Karpas-422 (cell line): ENCODE measurements around the gene CBX4. TPM values are rescaled to one million over a fixed set of nuclear protein-coding genes. Genes with fewer than 3 reads are reported as not detected.

ENCODE experiments used
- DNase-seq: peaks from one replicate; pipeline ENCODE4 v3.0.0-alpha.2; 2015
- H2AFZ ChIP-seq: fragments of 200-600 bp; sonication (generic); 2 replicates; pipeline ENCODE4 v1.6.1; 2014; ENCODE audit warnings: antibody characterized with exemption, low read length, mixed read lengths
- H3K27ac ChIP-seq: fragments of 200-600 bp; sonication (generic); 2 replicates; pipeline ENCODE4 v1.5.1; 2014; ENCODE audit warnings: mild to moderate bottlenecking, low read length, moderate library complexity
- H3K27me3 ChIP-seq: fragments of 200-600 bp; sonication (generic); 2 replicates; pipeline ENCODE4 v1.6.1; 2014; ENCODE audit warnings: low read length, mixed read lengths
- H3K36me3 ChIP-seq: fragments of 200-600 bp; sonication (generic); 2 replicates; pipeline ENCODE4 v1.6.1; 2014; ENCODE audit warnings: low read length, mixed read lengths; ENCODE audit not compliant: insufficient read depth
- H3K4me1 ChIP-seq: fragments of 200-600 bp; sonication (generic); 2 replicates; pipeline ENCODE4 v1.6.1; 2014; ENCODE audit warnings: mild to moderate bottlenecking, low read length, mixed read lengths
- H3K4me2 ChIP-seq: fragments of 200-600 bp; sonication (generic); 2 replicates; pipeline ENCODE4 v1.6.1; 2014; ENCODE audit warnings: low read length, low read depth, mild to moderate bottlenecking; ENCODE audit not compliant: poor library complexity, severe bottlenecking
- H3K4me3 ChIP-seq: fragments of 200-600 bp; sonication (generic); 2 replicates; pipeline ENCODE4 v1.5.1; 2014; ENCODE audit warnings: mild to moderate bottlenecking, antibody characterized with exemption, low read length, mixed read lengths
- H3K79me2 ChIP-seq: fragments of 200-600 bp; sonication (generic); 2 replicates; pipeline ENCODE4 v1.6.1; 2014; ENCODE audit warnings: mild to moderate bottlenecking, low read length, mixed read lengths
- H3K9ac ChIP-seq: fragments of 200-600 bp; sonication (generic); 2 replicates; pipeline ENCODE4 v1.6.0; 2014; ENCODE audit warnings: low read length
- H3K9me2 ChIP-seq: fragments of 200-600 bp; sonication (generic), shearing (Covaris generic); replicated peaks from 2 replicates; pipeline ENCODE4 v1.6.0; 2014; ENCODE audit warnings: mild to moderate bottlenecking, low read length, moderate library complexity; ENCODE audit not compliant: insufficient read depth
- H3K9me3 ChIP-seq: fragments of 300-700, 200-600 bp; sonication (generic); 2 replicates; pipeline ENCODE4 v1.6.1; 2014; ENCODE audit warnings: low read length, mixed read lengths
- H4K20me1 ChIP-seq: fragments of 200-600 bp; sonication (generic); 2 replicates; pipeline ENCODE4 v1.6.1; 2014; ENCODE audit warnings: mild to moderate bottlenecking, antibody characterized with exemption, low read length, low read depth; ENCODE audit not compliant: insufficient read depth
- total RNA-seq: library from RNA; depleted of rRNA; stranded (reverse); fragments of >200 nt; shearing (Covaris generic); gene quantifications from 2 replicates; pipeline ENCODE4 v1.2.3, GENCODE V29; 2014; ENCODE audit warnings: low replicate concordance

Gene CBX4
- total RNA-seq, 1 experiment from 2014 or later, result 33.3 TPM

DNA sequence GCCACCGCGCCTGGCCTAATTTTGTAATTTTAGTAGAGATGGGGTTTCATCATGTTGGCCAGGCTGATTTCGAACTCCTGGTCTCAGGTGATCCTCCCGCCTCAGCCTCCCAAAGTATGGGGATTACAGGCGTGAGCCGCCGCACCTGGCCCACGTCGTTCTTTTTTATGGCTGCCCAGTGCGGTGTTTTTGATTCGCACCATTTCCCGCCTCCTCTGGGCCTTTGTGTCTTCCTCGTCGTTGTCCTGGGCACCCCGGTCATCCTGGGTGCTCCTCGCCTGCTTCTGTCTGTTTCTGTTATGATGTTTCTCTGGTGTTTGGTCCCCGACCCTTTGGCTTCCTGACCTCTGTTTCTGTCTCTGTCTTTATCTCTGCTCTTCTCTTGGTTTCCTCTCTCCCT, 15.0 kb downstream of the CBX4 start:
- Histone ChIP-seq H3K9me2 (no peaks in the 10 kb centered on the region), H3K4me3 (no peak overlapping the region), H3K9ac (no peak overlapping the region), H3K4me2 (no peak overlapping the region), H3K4me1 (no peaks in the 10 kb centered on the region), H3K79me2 (no peaks in the 10 kb centered on the region), H3K27me3 (no peaks in the 10 kb centered on the region), H3K27ac (no peak overlapping the region), H3K36me3 (no peaks in the 10 kb centered on the region), H3K9me3 (no peaks in the 10 kb centered on the region), H4K20me1 (no peaks in the 10 kb centered on the region), H2AFZ (no peak overlapping the region)
- DNase-seq, result no peak

DNA sequence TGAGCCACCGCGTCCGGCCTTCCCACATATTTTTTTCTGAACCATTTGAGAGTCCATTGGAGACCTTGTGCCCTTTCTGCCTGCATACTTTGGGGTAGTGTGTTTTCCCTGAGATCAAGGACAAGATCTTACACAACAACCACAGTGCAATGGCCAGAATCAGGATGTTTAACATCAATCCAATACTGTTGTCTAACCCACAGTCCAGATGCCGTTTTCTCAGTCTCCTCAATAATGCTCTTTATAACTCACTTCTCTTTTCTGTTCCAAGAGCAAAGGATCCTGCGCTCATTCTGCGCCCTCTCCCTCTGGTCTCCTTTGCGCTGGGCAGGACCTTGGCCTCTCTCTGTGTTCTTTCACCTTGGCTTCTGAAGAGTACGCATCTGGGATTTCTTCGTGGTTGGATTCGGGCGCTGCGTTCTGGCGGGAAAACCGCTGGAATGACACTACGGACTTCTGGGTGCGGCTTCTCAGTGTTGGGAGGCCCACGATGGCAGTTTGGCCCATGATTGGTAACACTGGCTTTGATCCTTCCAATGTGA, 16.6 kb downstream of the CBX4 start:
- no peaks in the 10 kb centered on the region for H3K9me2 ChIP-seq
- no peaks in the 10 kb centered on the region for H3K36me3 ChIP-seq
- H3K27me3 ChIP-seq, result no peaks in the 10 kb centered on the region
- H3K79me2 ChIP-seq, result no peaks in the 10 kb centered on the region
- no peaks in the 10 kb centered on the region for H4K20me1 ChIP-seq
- H3K9ac ChIP-seq, result no peak overlapping the region
- DNase-seq, result no peak
- H2AFZ ChIP-seq, result no peak overlapping the region
- H3K4me2 ChIP-seq, result no peak overlapping the region
- no peaks in the 10 kb centered on the region for H3K9me3 ChIP-seq
- H3K4me1 ChIP-seq, result peaks cover 5% of the 10 kb centered on the region; the same call in 1 of the 2 replicates
- H3K4me3 ChIP-seq, result no peak overlapping the region
- no peak overlapping the region for H3K27ac ChIP-seq

GRCh38 chr17:79821331-79822095, 17.7 kb downstream of the CBX4 start:
- Histone ChIP-seq H3K4me1 (peaks cover 5% of the 10 kb centered on the region; the same call in 1 of the 2 replicates), H3K27ac (no peak overlapping the region), H3K9me2 (no peaks in the 10 kb centered on the region), H4K20me1 (no peaks in the 10 kb centered on the region), H3K36me3 (no peaks in the 10 kb centered on the region), H3K27me3 (no peaks in the 10 kb centered on the region), H3K4me2 (no peak overlapping the region), H3K79me2 (no peaks in the 10 kb centered on the region), H3K9me3 (no peaks in the 10 kb centered on the region), H3K4me3 (no peak overlapping the region), H3K9ac (no peak overlapping the region), H2AFZ (no peak overlapping the region)
- DNase-seq, result no peak

DNA sequence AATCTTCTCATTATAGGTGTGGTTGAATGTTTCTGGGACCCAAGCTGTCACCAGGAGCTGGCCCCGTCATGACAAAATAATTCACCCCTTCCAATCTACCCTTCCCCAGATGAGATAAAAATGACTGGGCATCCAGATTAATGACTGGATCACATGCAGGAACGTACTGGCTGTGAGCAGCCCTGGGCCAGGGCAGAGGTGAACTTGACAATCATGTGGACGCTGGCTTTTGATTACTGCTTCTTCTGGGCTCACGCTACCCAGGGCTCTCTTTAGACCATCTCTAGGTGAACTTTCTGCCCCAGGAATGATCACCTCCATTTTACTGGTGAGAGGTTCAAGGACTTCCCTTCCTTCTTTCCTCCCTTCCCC, 18.3 kb downstream of the CBX4 start:
- Histone ChIP-seq H4K20me1 (no peaks in the 10 kb centered on the region), H2AFZ (no peak overlapping the region), H3K9ac (no peak overlapping the region), H3K27ac (no peak overlapping the region), H3K4me3 (no peak overlapping the region), H3K79me2 (no peaks in the 10 kb centered on the region), H3K9me2 (no peaks in the 10 kb centered on the region), H3K27me3 (no peaks in the 10 kb centered on the region), H3K4me2 (no peak overlapping the region), H3K4me1 (peaks cover 5% of the 10 kb centered on the region; the same call in 1 of the 2 replicates), H3K9me3 (no peaks in the 10 kb centered on the region), H3K36me3 (no peaks in the 10 kb centered on the region)
- DNase-seq, result no peak

GRCh38 chr17:79819534-79820276, 19.5 kb downstream of the CBX4 start:
- Histone ChIP-seq H3K4me3 (no peak overlapping the region), H3K4me2 (no peak overlapping the region), H2AFZ (no peak overlapping the region), H3K27ac (no peak overlapping the region), H4K20me1 (no peaks in the 10 kb centered on the region), H3K9me3 (no peaks in the 10 kb centered on the region), H3K9me2 (no peaks in the 10 kb centered on the region), H3K79me2 (no peaks in the 10 kb centered on the region), H3K36me3 (no peaks in the 10 kb centered on the region), H3K27me3 (no peaks in the 10 kb centered on the region), H3K4me1 (peaks cover 5% of the 10 kb centered on the region; the same call in 1 of the 2 replicates), H3K9ac (no peak overlapping the region)
- no peak for DNase-seq

GRCh38 chr17:79819085-79819484, 20.2 kb downstream of the CBX4 start:
- no peaks in the 10 kb centered on the region for H3K27me3 ChIP-seq
- H3K9me2 ChIP-seq, result no peaks in the 10 kb centered on the region
- no peak overlapping the region for H3K9ac ChIP-seq
- no peak overlapping the region for H3K27ac ChIP-seq
- no peaks in the 10 kb centered on the region for H4K20me1 ChIP-seq
- no peaks in the 10 kb centered on the region for H3K36me3 ChIP-seq
- H3K9me3 ChIP-seq, result no peaks in the 10 kb centered on the region
- no peak for DNase-seq
- H3K4me2 ChIP-seq, result no peak overlapping the region
- H2AFZ ChIP-seq, result no peak overlapping the region
- peaks cover 5% of the 10 kb centered on the region; the same call in 1 of the 2 replicates for H3K4me1 ChIP-seq
- H3K4me3 ChIP-seq, result no peak overlapping the region
- no peaks in the 10 kb centered on the region for H3K79me2 ChIP-seq

DNA sequence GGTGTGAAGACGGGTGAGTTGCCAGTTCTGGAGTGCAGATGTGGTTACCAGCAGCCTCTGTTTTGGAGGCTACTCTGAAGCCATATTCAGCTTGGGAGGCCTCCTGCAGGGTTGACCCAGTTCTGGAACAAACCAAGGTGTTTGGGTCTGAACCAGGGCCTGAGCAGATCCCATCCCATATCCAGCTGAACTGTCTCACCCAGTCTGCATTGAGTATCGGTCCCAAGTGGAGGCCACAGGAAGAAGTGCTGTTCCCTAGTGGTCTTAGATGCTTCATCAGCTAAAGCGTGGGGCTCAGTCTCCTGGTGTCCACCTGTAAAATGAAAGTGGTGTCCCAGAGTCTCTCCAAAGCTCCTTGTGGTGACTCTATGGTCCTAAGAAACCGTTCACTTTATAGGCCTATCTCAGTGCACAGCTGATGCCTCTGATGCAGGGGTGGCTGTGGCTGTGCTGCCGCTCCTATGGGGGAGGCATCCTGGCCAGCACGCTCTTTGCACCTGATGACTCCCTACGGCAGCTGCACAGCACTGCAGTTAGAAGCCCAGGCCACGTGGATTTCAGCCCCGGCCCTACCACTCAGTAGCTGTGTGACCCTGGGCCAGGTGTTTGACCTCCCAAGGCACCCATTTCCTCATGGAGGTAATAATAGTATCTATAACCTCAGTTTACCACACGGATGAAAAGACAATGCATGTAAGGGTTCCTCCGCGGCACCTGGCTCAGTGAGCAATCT, 21.0 kb downstream of the CBX4 start:
- Histone ChIP-seq H3K27ac (no peak overlapping the region), H3K9me3 (no peaks in the 10 kb centered on the region), H4K20me1 (no peaks in the 10 kb centered on the region), H3K4me1 (peaks cover 8% of the 10 kb centered on the region), H3K36me3 (no peaks in the 10 kb centered on the region), H3K79me2 (no peaks in the 10 kb centered on the region), H2AFZ (no peak overlapping the region), H3K27me3 (no peaks in the 10 kb centered on the region), H3K9me2 (no peaks in the 10 kb centered on the region), H3K4me3 (no peak overlapping the region), H3K9ac (no peak overlapping the region), H3K4me2 (no peak overlapping the region)
- DNase-seq, result no peak
